Fibroblast of lung (primary cell): Measurements from ENCODE around the gene KCNJ4. TPM values are rescaled to one million over a fixed set of nuclear protein-coding genes. Genes with fewer than 3 reads are reported as not detected.
A peak's percentile ranks its signal among the peaks of the same experiment; 100 is the strongest.

Experiments
- DNase-seq, 2 donors: peaks; one replicate each; pipeline versions ENCODE4 v3.0.0 to v3.0.0-alpha.2; 2010; ENCODE audit warnings: low read depth in 2 of 2
- H2AFZ ChIP-seq: 2 replicates; pipeline ENCODE4 v1.5.1; 2012; ENCODE audit warnings: low read length, control low read depth, inconsistent platforms
- H3K27ac ChIP-seq: 2 replicates; pipeline ENCODE4 v1.5.1; 2011; ENCODE audit warnings: low read length, control low read depth; ENCODE audit not compliant: insufficient read depth
- H3K27me3 ChIP-seq: 2 replicates; pipeline ENCODE4 v1.5.1; 2011; ENCODE audit warnings: mild to moderate bottlenecking, low read length; ENCODE audit not compliant: control insufficient read depth, insufficient read depth
- H3K36me3 ChIP-seq: 2 replicates; pipeline ENCODE4 v1.5.1; 2011; ENCODE audit warnings: low read length; ENCODE audit not compliant: control insufficient read depth, insufficient read depth
- H3K4me1 ChIP-seq: 2 replicates; pipeline ENCODE4 v1.5.1; 2011; ENCODE audit warnings: low read length; ENCODE audit not compliant: control insufficient read depth, insufficient read depth; ENCODE audit errors: extremely low read depth
- H3K4me2 ChIP-seq: 2 replicates; pipeline ENCODE4 v1.5.1; 2011; ENCODE audit warnings: low read length, control low read depth; ENCODE audit not compliant: insufficient read depth; ENCODE audit errors: extremely low read depth
- H3K4me3 ChIP-seq, 4 experiments: fragments of 200-600 bp in 1 of 4; sonication (generic) in 1 of 4; replicated peaks in 1 of 4; 2 replicates each; pipeline ENCODE4 v1.5.1; 2011 to 2016; ENCODE audit warnings: low read length in 4 of 4, low read depth in 3 of 4, mild to moderate bottlenecking in 3 of 4, control low read depth in 2 of 4, inconsistent platforms in 1 of 4, mixed read lengths in 1 of 4; ENCODE audit not compliant: insufficient read depth in 1 of 4; ENCODE audit errors: control extremely low read depth in 1 of 4
- H3K79me2 ChIP-seq: 2 replicates; pipeline ENCODE4 v1.5.1; 2012; ENCODE audit warnings: mild to moderate bottlenecking, low read length, inconsistent platforms; ENCODE audit not compliant: control insufficient read depth, insufficient read depth
- H3K9ac ChIP-seq: 2 replicates; pipeline ENCODE4 v1.5.1; 2011; ENCODE audit warnings: mild to moderate bottlenecking, low read length, control low read depth; ENCODE audit not compliant: insufficient read depth
- H3K9me3 ChIP-seq: 2 replicates; pipeline ENCODE4 v1.5.1; 2012; ENCODE audit warnings: low read depth, low read length; ENCODE audit not compliant: control insufficient read depth, insufficient read depth
- H4K20me1 ChIP-seq: 2 replicates; pipeline ENCODE4 v1.5.1; 2011; ENCODE audit warnings: low read length; ENCODE audit not compliant: control insufficient read depth, insufficient read depth; ENCODE audit errors: extremely low read depth
- CTCF ChIP-seq, 2 donors: IDR thresholded peaks in 1 of 2; conservative IDR thresholded peaks in 1 of 2; 1 replicate in 1 of 2; 2 replicates in 1 of 2; pipeline ENCODE4 v1.5.1; 2011 to 2012; ENCODE audit warnings: low read length in 2 of 2, control low read depth in 1 of 2, inconsistent platforms in 1 of 2, low read depth in 1 of 2, mild to moderate bottlenecking in 1 of 2
- EZH2 ChIP-seq: IDR thresholded peaks from 2 replicates; pipeline ENCODE4 v1.5.1; 2012; ENCODE audit warnings: low read length, control low read depth, mild to moderate bottlenecking; ENCODE audit errors: missing control alignments
- polyA plus RNA-seq, 2 donors: library from polyadenylated mRNA; depleted of rRNA in 1 of 2; stranded (reverse) in 1 of 2; unstranded in 1 of 2; fragments of >200 nt; gene quantifications; 2 replicates each; pipeline ENCODE4 v1.2.1, GENCODE V29; 2011 to 2012; ENCODE audit warnings: missing spikeins in 1 of 2
- total RNA-seq: library from RNA; depleted of rRNA; stranded (reverse); fragments of >200 nt; gene quantifications from 2 replicates; pipeline ENCODE4 v1.2.1, GENCODE V29; 2014

KCNJ4 gene
- total and polyA plus RNA-seq, 2 donors (not counting 1 experiment from before 2014, with no cell fraction given): not detected

- Histone ChIP-seq H2AFZ (no peak overlapping the region), H3K9me3 (no peaks in the 10 kb centered on the region), H3K4me2 (no peak overlapping the region), H3K4me1 (peaks cover 25% of the 10 kb centered on the region), H3K36me3 (peaks cover 32% of the 10 kb centered on the region), H3K27ac (peak overlapping the region; percentile 29), H3K79me2 (peaks cover 40% of the 10 kb centered on the region), H4K20me1 (no peaks in the 10 kb centered on the region), H3K4me3 (no peak overlapping the region), H3K9ac (no peak overlapping the region), H3K27me3 (no peaks in the 10 kb centered on the region)
- no peak for DNase-seq
- TF ChIP-seq CTCF (conservative IDR thresholded peaks at IDR 0.05 in 1 of 2, IDR thresholded peaks at IDR 0.05 in 1 of 2; ENCODE audit: low read depth in 1 of 2, low read length in 2 of 2) (no peak), EZH2 (no peak)
These were observed 36.8 kb upstream of the KCNJ4 start for GRCh38 chr22:38491707-38492348.

DNA sequence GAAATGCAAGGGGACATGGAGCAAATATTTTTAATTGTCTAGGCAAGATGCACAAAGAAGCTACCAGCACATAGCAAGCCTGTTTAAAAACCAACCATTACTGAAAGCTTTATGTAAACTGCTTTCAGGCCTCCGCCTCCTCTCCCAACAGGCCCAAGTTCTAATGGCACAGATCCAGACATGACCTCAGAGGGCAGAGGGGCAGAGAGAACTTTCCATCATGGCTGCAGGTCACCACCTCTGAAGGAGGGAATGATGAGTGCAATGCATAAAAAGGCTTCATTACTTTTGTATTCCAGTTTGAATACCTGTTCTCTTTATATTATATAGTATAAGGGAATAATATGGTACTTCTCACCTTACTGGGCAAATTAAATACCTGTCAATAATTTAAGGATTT lies 35.9 kb upstream of the KCNJ4 start:
- Histone ChIP-seq H3K4me3 (no peak overlapping the region), H3K4me2 (no peak overlapping the region), H3K9me3 (no peaks in the 10 kb centered on the region), H3K27me3 (no peaks in the 10 kb centered on the region), H3K9ac (no peak overlapping the region), H4K20me1 (no peaks in the 10 kb centered on the region), H3K79me2 (peaks cover 34% of the 10 kb centered on the region), H3K36me3 (peaks cover 31% of the 10 kb centered on the region), H3K4me1 (peaks cover 25% of the 10 kb centered on the region), H3K27ac (peak overlapping the region; percentile 48), H2AFZ (no peak overlapping the region)
- peak; percentile 65 to 90 for DNase-seq
- no peak for TF ChIP-seq EZH2
- no peak for TF ChIP-seq CTCF (conservative IDR thresholded peaks at IDR 0.05 in 1 of 2, IDR thresholded peaks at IDR 0.05 in 1 of 2; ENCODE audit: low read depth in 1 of 2, low read length in 2 of 2)

GRCh38 chr22:38490475-38490874 lies 35.5 kb upstream of the KCNJ4 start:
- Histone ChIP-seq H3K36me3 (peaks cover 31% of the 10 kb centered on the region), H3K79me2 (peaks cover 30% of the 10 kb centered on the region), H3K9me3 (no peaks in the 10 kb centered on the region), H3K27me3 (no peaks in the 10 kb centered on the region), H3K4me3 (no peak overlapping the region), H4K20me1 (no peaks in the 10 kb centered on the region), H2AFZ (no peak overlapping the region), H3K4me1 (peaks cover 25% of the 10 kb centered on the region), H3K4me2 (no peak overlapping the region), H3K27ac (peak overlapping the region; percentile 48), H3K9ac (no peak overlapping the region)
- TF ChIP-seq EZH2 (no peak), CTCF (conservative IDR thresholded peaks at IDR 0.05 in 1 of 2, IDR thresholded peaks at IDR 0.05 in 1 of 2; ENCODE audit: low read depth in 1 of 2, low read length in 2 of 2) (no peak)
- no peak for DNase-seq
